Neural cell (in vitro differentiated cells): Measurements from ENCODE around the gene INTS7. TPM values are rescaled to one million over a fixed set of nuclear protein-coding genes. Genes with fewer than 3 reads are reported as not detected.

Experiments
- H2AFZ ChIP-seq: fragments of 200-600, 300-800 bp; sonication (generic), shearing (Covaris generic); 2 replicates; pipeline ENCODE4 v1.6.0; 2014; ENCODE audit warnings: low read depth, mild to moderate bottlenecking, antibody characterized with exemption, low read length, moderate library complexity
- H3F3A ChIP-seq: fragments of 200-600 bp; shearing (Covaris generic); 2 replicates; pipeline ENCODE4 v1.6.1; 2016; ENCODE audit warnings: mild to moderate bottlenecking, moderate library complexity, mixed read lengths, antibody characterized with exemption, low read length; ENCODE audit not compliant: insufficient read depth, poor library complexity, severe bottlenecking
- H3K27ac ChIP-seq: fragments of 200-600, 300-800 bp; sonication (generic), shearing (Covaris generic); 2 replicates; pipeline ENCODE4 v1.5.1; 2014; ENCODE audit warnings: mild to moderate bottlenecking, low read length, moderate library complexity
- H3K27me3 ChIP-seq: fragments of 300-800, 200-600 bp; sonication (generic), shearing (Covaris generic); 2 replicates; pipeline ENCODE4 v1.6.0; 2014; ENCODE audit warnings: mild to moderate bottlenecking, low read depth, low read length, moderate library complexity; ENCODE audit not compliant: insufficient read depth
- H3K36me3 ChIP-seq: fragments of 300-800, 200-600 bp; sonication (generic), shearing (Covaris generic); 2 replicates; pipeline ENCODE4 v1.5.1; 2014; ENCODE audit warnings: mild to moderate bottlenecking, antibody characterized with exemption, low read length, moderate library complexity; ENCODE audit not compliant: insufficient read depth
- H3K4me2 ChIP-seq: fragments of 300-800, 200-600 bp; sonication (generic), shearing (Covaris generic); 2 replicates; pipeline ENCODE4 v1.6.0; 2014; ENCODE audit warnings: mild to moderate bottlenecking, low read length
- H3K4me3 ChIP-seq: fragments of 300-800, 200-600 bp; sonication (generic), shearing (Covaris generic); 2 replicates; pipeline ENCODE4 v1.5.1; 2014; ENCODE audit warnings: mild to moderate bottlenecking, low read length, moderate library complexity
- H3K79me2 ChIP-seq: fragments of 200-600 bp; shearing (Covaris generic); replicated peaks from 2 replicates; pipeline ENCODE4 v1.6.0; 2014; ENCODE audit warnings: mild to moderate bottlenecking, low read length, moderate library complexity; ENCODE audit not compliant: insufficient read depth
- H3K9ac ChIP-seq: fragments of 300-800, 200-600 bp; sonication (generic), shearing (Covaris generic); 2 replicates; pipeline ENCODE4 v1.6.1; 2016; ENCODE audit warnings: mild to moderate bottlenecking, low read length, mixed read lengths
- H3K9me2 ChIP-seq: fragments of 200-600 bp; shearing (Covaris generic); 2 replicates; pipeline ENCODE4 v1.6.1; 2016; ENCODE audit warnings: mild to moderate bottlenecking, low read length, mixed read lengths; ENCODE audit not compliant: insufficient read depth
- H3K9me3 ChIP-seq: fragments of 200-600, 300-800 bp; sonication (generic), shearing (Covaris generic); 2 replicates; pipeline ENCODE4 v1.6.1; 2016; ENCODE audit warnings: mild to moderate bottlenecking, mixed run types, low read length, moderate library complexity, mixed read lengths
- H4K20me1 ChIP-seq: fragments of 200-600 bp; shearing (Covaris generic); 2 replicates; pipeline ENCODE4 v1.6.1; 2016; ENCODE audit warnings: mild to moderate bottlenecking, mixed run types; ENCODE audit not compliant: insufficient read depth
- CTCF ChIP-seq: fragments of 450-650 bp; IDR thresholded peaks from 2 replicates; pipeline ENCODE4 v1.5.1; 2014; ENCODE audit warnings: antibody characterized with exemption, mild to moderate bottlenecking, moderate library complexity; ENCODE audit not compliant: poor library complexity, severe bottlenecking
- EP300 ChIP-seq: fragments of 450-650 bp; conservative IDR thresholded peaks from 2 replicates; pipeline ENCODE4 v1.6.1; 2014; ENCODE audit warnings: antibody characterized with exemption, mild to moderate bottlenecking, moderate library complexity; ENCODE audit not compliant: poor library complexity, severe bottlenecking
- EZH2 ChIP-seq: fragments of 200-600, 300-800 bp; shearing (Covaris generic), sonication (generic); IDR thresholded peaks from 2 replicates; pipeline ENCODE4 v1.6.1; 2014; ENCODE audit warnings: antibody characterized with exemption, low read length, borderline replicate concordance, mild to moderate bottlenecking; ENCODE audit not compliant: insufficient read depth, poor library complexity, severe bottlenecking
- MXI1 ChIP-seq: fragments of 450-650 bp; conservative IDR thresholded peaks from 2 replicates; pipeline ENCODE4 v1.6.1; 2014; ENCODE audit warnings: antibody characterized with exemption, mild to moderate bottlenecking; ENCODE audit not compliant: poor library complexity, severe bottlenecking
- POLR2AphosphoS5 ChIP-seq: IDR thresholded peaks from 2 replicates; pipeline ENCODE4 v1.6.1; 2012
- RAD21 ChIP-seq: fragments of 450-650 bp; conservative IDR thresholded peaks from 2 replicates; pipeline ENCODE4 v1.6.1; 2014; ENCODE audit warnings: antibody characterized with exemption, mild to moderate bottlenecking, moderate library complexity
- REST ChIP-seq: IDR thresholded peaks from 2 replicates; pipeline ENCODE4 v1.6.1; 2012; ENCODE audit warnings: borderline replicate concordance
- SMC3 ChIP-seq: fragments of 450-650 bp; conservative IDR thresholded peaks from 2 replicates; pipeline ENCODE4 v1.6.1; 2014; ENCODE audit warnings: antibody characterized with exemption, mild to moderate bottlenecking, moderate library complexity; ENCODE audit not compliant: poor library complexity
- TAF1 ChIP-seq: IDR thresholded peaks from 2 replicates; pipeline ENCODE4 v1.6.1; 2012; ENCODE audit warnings: low read depth
- polyA plus RNA-seq: library from polyadenylated mRNA; depleted of rRNA; stranded (reverse); fragments of >200 nt; gene quantifications from 2 replicates; pipeline ENCODE4 v1.2.3, GENCODE V29; 2014

The INTS7 gene
- polyA plus RNA-seq, 1 donor from 2014 or later, result 23.6 TPM

GRCh38 chr1:211901945-211902344 lies 133.4 kb downstream of the INTS7 start:
- Histone ChIP-seq H3K4me3 (no peak overlapping the region), H4K20me1 (no peaks in the 10 kb centered on the region), H3K9ac (no peak overlapping the region), H3K79me2 (no peaks in the 10 kb centered on the region), H2AFZ (no peak overlapping the region), H3K36me3 (no peaks in the 10 kb centered on the region), H3F3A (no peaks in the 10 kb centered on the region), H3K4me2 (no peak overlapping the region), H3K9me2 (no peaks in the 10 kb centered on the region), H3K27ac (no peak overlapping the region), H3K9me3 (no peaks in the 10 kb centered on the region), H3K27me3 (no peaks in the 10 kb centered on the region)
- TF ChIP-seq EP300 (no peak), SMC3 (no peak), TAF1 (no peak), REST (no peak), MXI1 (no peak), EZH2 (no peak), CTCF (no peak), POLR2AphosphoS5 (no peak), RAD21 (no peak)

GRCh38 chr1:211900441-211900840 lies 134.9 kb downstream of the INTS7 start:
- Histone ChIP-seq H3K79me2 (no peaks in the 10 kb centered on the region), H3K9ac (no peak overlapping the region), H3K27me3 (no peaks in the 10 kb centered on the region), H3K9me2 (no peaks in the 10 kb centered on the region), H2AFZ (no peak overlapping the region), H3K4me3 (no peak overlapping the region), H3K9me3 (no peaks in the 10 kb centered on the region), H3F3A (no peaks in the 10 kb centered on the region), H3K36me3 (no peaks in the 10 kb centered on the region), H3K27ac (no peak overlapping the region), H4K20me1 (no peaks in the 10 kb centered on the region), H3K4me2 (no peak overlapping the region)
- TF ChIP-seq EP300 (no peak), CTCF (no peak), MXI1 (no peak), REST (no peak), POLR2AphosphoS5 (no peak), TAF1 (no peak), SMC3 (no peak), EZH2 (no peak), RAD21 (no peak)
